ENCODE measurements around the gene FKBP3.

FKBP3 gene

DNA sequence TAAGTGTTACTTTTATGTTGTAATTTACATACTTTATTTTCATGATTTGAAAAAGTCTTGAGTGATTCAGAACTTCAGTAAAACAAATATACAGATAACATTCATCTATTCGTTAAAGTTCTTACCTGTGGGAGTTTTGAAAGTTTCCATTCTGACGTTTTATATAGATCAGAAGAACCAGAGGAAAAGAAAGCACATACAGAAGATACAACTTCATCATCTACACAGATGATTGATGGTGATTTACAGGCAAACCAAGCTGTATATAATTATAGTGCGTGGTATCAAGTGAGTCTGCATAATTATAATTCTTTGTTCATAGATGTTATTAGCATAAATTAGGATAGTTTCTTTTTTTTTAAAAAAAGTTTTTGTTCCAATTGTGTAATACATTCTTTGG, 20.0 kb downstream of the FKBP3 start:
- no peaks in the 10 kb centered on the region for H3K4me1 ChIP-seq (ENCODE audit: low read length)
- H2AFZ ChIP-seq (ENCODE audit: low read depth, low read length), result no peak overlapping the region
- H3K79me2 ChIP-seq (ENCODE audit: low read length), result peaks cover 9% of the 10 kb centered on the region
- no peak overlapping the region for H3K9ac ChIP-seq (ENCODE audit: low read length)
- TF ChIP-seq, protein P1, sequence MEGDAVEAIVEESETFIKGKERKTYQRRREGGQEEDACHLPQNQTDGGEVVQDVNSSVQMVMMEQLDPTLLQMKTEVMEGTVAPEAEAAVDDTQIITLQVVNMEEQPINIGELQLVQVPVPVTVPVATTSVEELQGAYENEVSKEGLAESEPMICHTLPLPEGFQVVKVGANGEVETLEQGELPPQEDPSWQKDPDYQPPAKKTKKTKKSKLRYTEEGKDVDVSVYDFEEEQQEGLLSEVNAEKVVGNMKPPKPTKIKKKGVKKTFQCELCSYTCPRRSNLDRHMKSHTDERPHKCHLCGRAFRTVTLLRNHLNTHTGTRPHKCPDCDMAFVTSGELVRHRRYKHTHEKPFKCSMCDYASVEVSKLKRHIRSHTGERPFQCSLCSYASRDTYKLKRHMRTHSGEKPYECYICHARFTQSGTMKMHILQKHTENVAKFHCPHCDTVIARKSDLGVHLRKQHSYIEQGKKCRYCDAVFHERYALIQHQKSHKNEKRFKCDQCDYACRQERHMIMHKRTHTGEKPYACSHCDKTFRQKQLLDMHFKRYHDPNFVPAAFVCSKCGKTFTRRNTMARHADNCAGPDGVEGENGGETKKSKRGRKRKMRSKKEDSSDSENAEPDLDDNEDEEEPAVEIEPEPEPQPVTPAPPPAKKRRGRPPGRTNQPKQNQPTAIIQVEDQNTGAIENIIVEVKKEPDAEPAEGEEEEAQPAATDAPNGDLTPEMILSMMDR (IDR thresholded peaks at IDR 0.05; ENCODE audit: low read depth, low read length), result no peak
- TF ChIP-seq EZH2phosphoT487 (IDR thresholded peaks at IDR 0.05; ENCODE audit: low read depth), result no peak
- H4K20me1 ChIP-seq (ENCODE audit: insufficient read depth, low read length), result no peaks in the 10 kb centered on the region
- H3K4me3 ChIP-seq (ENCODE audit: low read length), result no peak overlapping the region
- no peak overlapping the region for H3K27ac ChIP-seq (ENCODE audit: low read length)
- H3K27me3 ChIP-seq (ENCODE audit: low read depth, low read length), result no peaks in the 10 kb centered on the region
- H3K4me2 ChIP-seq (ENCODE audit: low read length), result no peak overlapping the region
- H3K9me3 ChIP-seq (ENCODE audit: insufficient read depth, low read length), result no peaks in the 10 kb centered on the region
- H3K36me3 ChIP-seq (replicated peaks; ENCODE audit: low read depth, low read length), result peaks cover 62% of the 10 kb centered on the region

DNA sequence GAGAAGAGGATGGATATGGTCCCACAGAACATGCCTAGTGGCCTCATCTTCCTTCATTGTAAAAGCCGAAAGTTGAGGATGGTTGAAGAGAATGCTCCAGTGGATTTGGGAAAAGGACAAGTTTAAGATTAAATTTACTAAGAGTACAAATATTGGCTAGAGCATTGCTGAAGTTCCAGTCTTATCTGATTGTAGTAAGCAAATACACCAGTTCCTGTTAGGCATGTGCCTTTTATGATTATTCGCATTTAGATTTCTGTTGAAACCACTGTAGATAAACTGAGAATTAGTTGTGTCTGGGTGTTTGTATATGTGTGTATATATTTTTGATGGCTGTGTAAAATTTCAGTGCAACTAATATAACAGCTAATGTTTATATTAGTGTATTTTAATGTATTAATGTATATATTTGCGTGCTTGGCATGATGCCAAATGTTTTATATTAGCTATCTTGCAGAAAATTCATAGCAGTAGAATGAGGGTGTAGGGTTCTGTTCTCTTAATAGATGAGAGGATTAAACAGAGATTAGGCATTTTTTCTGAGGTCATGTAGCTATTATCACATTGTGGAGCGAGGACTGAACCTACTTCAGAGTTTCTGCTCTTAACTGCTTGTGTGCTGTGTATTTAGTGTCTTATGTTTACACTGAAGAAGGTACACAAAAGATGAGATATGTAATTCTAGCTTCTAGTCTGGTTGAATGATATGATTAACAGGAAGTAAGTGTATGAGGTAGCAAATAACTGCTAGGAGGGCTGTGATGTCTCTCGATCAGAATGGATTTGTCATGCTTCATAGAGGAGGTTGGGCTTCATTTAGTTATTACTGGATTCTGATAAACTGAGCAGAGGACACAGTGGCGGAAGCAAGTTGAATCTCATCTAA, 21.1 kb downstream of the FKBP3 start:
- Histone ChIP-seq H3K27ac (ENCODE audit: low read length) (no peak overlapping the region), H3K9ac (ENCODE audit: low read length) (no peak overlapping the region), H4K20me1 (ENCODE audit: insufficient read depth, low read length) (no peaks in the 10 kb centered on the region), H3K36me3 (replicated peaks; ENCODE audit: low read depth, low read length) (peaks cover 65% of the 10 kb centered on the region), H2AFZ (ENCODE audit: low read depth, low read length) (no peak overlapping the region), H3K4me3 (ENCODE audit: low read length) (no peak overlapping the region), H3K9me3 (ENCODE audit: insufficient read depth, low read length) (no peaks in the 10 kb centered on the region), H3K79me2 (ENCODE audit: low read length) (peaks cover 9% of the 10 kb centered on the region), H3K4me1 (ENCODE audit: low read length) (no peaks in the 10 kb centered on the region), H3K4me2 (ENCODE audit: low read length) (no peak overlapping the region), H3K27me3 (ENCODE audit: low read depth, low read length) (no peaks in the 10 kb centered on the region)
- TF ChIP-seq, protein P1 (IDR thresholded peaks at IDR 0.05; ENCODE audit: low read depth, low read length), result no peak
- no peak for TF ChIP-seq EZH2phosphoT487 (IDR thresholded peaks at IDR 0.05; ENCODE audit: low read depth)

DNA sequence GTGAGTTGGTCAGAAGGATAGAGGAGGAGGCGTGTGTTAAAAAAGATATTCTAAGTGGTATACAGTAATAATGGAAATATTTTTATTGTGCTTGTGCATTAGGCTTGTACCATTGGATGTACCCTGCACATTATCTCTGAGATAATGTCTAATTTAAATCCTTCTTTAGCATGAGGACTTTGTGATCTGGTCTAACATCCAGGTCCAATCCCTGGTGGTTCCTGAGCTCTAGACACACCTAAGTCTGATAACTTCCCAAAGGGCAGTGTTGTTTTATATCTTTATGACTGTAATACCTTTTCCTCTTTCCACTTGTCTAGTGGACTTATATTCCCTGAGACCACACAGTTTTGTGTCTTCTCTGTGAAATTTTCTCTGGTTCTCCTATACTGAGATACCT, 29.7 kb downstream of the FKBP3 start:
- Histone ChIP-seq H3K79me2 (ENCODE audit: low read length) (peaks cover 18% of the 10 kb centered on the region; the same call in 1 of the 2 replicates), H3K4me3 (ENCODE audit: low read length) (no peak overlapping the region), H3K4me2 (ENCODE audit: low read length) (no peak overlapping the region), H2AFZ (ENCODE audit: low read depth, low read length) (no peak overlapping the region), H4K20me1 (ENCODE audit: insufficient read depth, low read length) (no peaks in the 10 kb centered on the region), H3K4me1 (ENCODE audit: low read length) (no peaks in the 10 kb centered on the region), H3K9ac (ENCODE audit: low read length) (no peak overlapping the region), H3K27ac (ENCODE audit: low read length) (no peak overlapping the region), H3K36me3 (replicated peaks; ENCODE audit: low read depth, low read length) (peaks cover 62% of the 10 kb centered on the region), H3K9me3 (ENCODE audit: insufficient read depth, low read length) (no peaks in the 10 kb centered on the region), H3K27me3 (ENCODE audit: low read depth, low read length) (no peaks in the 10 kb centered on the region)
- TF ChIP-seq, protein P1 (IDR thresholded peaks at IDR 0.05; ENCODE audit: low read depth, low read length), result no peak
- no peak for TF ChIP-seq EZH2phosphoT487 (IDR thresholded peaks at IDR 0.05; ENCODE audit: low read depth)

DNA sequence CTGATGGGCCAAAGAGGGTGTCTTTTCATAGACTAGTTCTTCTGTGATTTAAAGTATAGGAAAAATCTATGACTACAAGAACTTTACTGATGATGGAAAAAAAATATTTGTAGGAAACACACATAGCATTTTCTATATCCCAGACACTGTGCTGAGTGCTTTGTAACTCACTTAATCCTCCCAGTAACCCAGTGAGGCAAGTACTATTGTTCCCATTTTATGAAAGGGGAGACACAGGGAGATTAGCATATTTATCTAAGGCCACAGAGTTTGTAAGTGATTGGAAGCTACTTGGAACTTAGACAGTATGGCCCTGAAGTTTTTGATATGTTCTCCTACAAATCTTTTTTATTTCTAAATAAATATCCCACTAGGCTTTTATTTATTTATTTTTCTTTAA, 30.5 kb downstream of the FKBP3 start:
- Histone ChIP-seq H3K9me3 (ENCODE audit: insufficient read depth, low read length) (no peaks in the 10 kb centered on the region), H3K9ac (ENCODE audit: low read length) (no peak overlapping the region), H3K4me2 (ENCODE audit: low read length) (no peak overlapping the region), H3K79me2 (ENCODE audit: low read length) (peaks cover 19% of the 10 kb centered on the region; the same call in 1 of the 2 replicates), H3K4me1 (ENCODE audit: low read length) (no peaks in the 10 kb centered on the region), H3K4me3 (ENCODE audit: low read length) (no peak overlapping the region), H3K27me3 (ENCODE audit: low read depth, low read length) (no peaks in the 10 kb centered on the region), H2AFZ (ENCODE audit: low read depth, low read length) (no peak overlapping the region), H3K27ac (ENCODE audit: low read length) (no peak overlapping the region), H4K20me1 (ENCODE audit: insufficient read depth, low read length) (no peaks in the 10 kb centered on the region), H3K36me3 (replicated peaks; ENCODE audit: low read depth, low read length) (peaks cover 59% of the 10 kb centered on the region)
- TF ChIP-seq, protein P1 (IDR thresholded peaks at IDR 0.05; ENCODE audit: low read depth, low read length), result no peak
- no peak for TF ChIP-seq EZH2phosphoT487 (IDR thresholded peaks at IDR 0.05; ENCODE audit: low read depth)

Data from OCI-LY3 (cell line).